HG03521 (cell line): ENCODE measurements around the gene TSPAN18.

ENCODE experiments used
- ATAC-seq: cut with Tn5 transposase; IDR thresholded peaks from one replicate; pipeline ENCODE4 v1.9.1; 2021; ENCODE audit warnings: mild to moderate bottlenecking, moderate library complexity; ENCODE audit not compliant: unreplicated experiment

TSPAN18 gene

GRCh38 chr11:44936525-44936924 lies 209.8 kb downstream of the TSPAN18 start:
- ATAC-seq: peak; percentile 52

GRCh38 chr11:44936951-44937543 lies 210.3 kb downstream of the TSPAN18 start:
- ATAC-seq: no peak

GRCh38 chr11:44938066-44938691 lies 211.4 kb downstream of the TSPAN18 start:
- ATAC-seq: no peak

- no peak for ATAC-seq
Measured at GRCh38 chr11:44939673-44940395, 213.1 kb downstream of the TSPAN18 start.

- no peak for ATAC-seq
Measured at GRCh38 chr11:44940404-44940803, 213.6 kb downstream of the TSPAN18 start.

- no peak for ATAC-seq
Measured at GRCh38 chr11:44940835-44941234, 214.1 kb downstream of the TSPAN18 start.

- ATAC-seq: no peak
Measured at GRCh38 chr11:44941259-44942021, 214.7 kb downstream of the TSPAN18 start.

GRCh38 chr11:44942029-44942955 lies 215.5 kb downstream of the TSPAN18 start:
- ATAC-seq: no peak

- ATAC-seq: no peak
Measured at GRCh38 chr11:44943118-44943517, 216.4 kb downstream of the TSPAN18 start.

GRCh38 chr11:44943696-44944095 lies 216.9 kb downstream of the TSPAN18 start:
- no peak for ATAC-seq

GRCh38 chr11:44944181-44944852 lies 217.6 kb downstream of the TSPAN18 start:
- no peak for ATAC-seq

GRCh38 chr11:44944853-44945235 lies 218.1 kb downstream of the TSPAN18 start:
- no peak for ATAC-seq

- no peak for ATAC-seq
Measured at GRCh38 chr11:44945666-44946065, 218.9 kb downstream of the TSPAN18 start.

- ATAC-seq: no peak
Measured at GRCh38 chr11:44946263-44946662, 219.5 kb downstream of the TSPAN18 start.

- no peak for ATAC-seq
Measured at GRCh38 chr11:44947114-44947513, 220.4 kb downstream of the TSPAN18 start.

GRCh38 chr11:44948155-44948554 lies 221.4 kb downstream of the TSPAN18 start:
- ATAC-seq: no peak

GRCh38 chr11:44949160-44950030 lies 222.6 kb downstream of the TSPAN18 start:
- no peak for ATAC-seq

GRCh38 chr11:44950031-44950624 lies 223.4 kb downstream of the TSPAN18 start:
- ATAC-seq: no peak
